Panc1 (cell line): ENCODE results near the gene TXNRD1.

ENCODE experiments used
- CTCF ChIP-seq: fragments of 450-650 bp; IDR thresholded peaks from 2 replicates; pipeline ENCODE4 v1.5.1; 2017; ENCODE audit warnings: mild to moderate bottlenecking
- POLR2AphosphoS5 ChIP-seq: IDR thresholded peaks from 2 replicates; pipeline ENCODE4 v1.6.1; 2012; ENCODE audit warnings: mild to moderate bottlenecking, low read depth, low read length, moderate library complexity
- REST ChIP-seq, 2 experiments: IDR thresholded peaks; 2 replicates each; pipeline ENCODE4 v1.6.1; 2011 to 2012; ENCODE audit warnings: low read depth in 2 of 2, control low read depth in 1 of 2, low read length in 1 of 2, mild to moderate bottlenecking in 1 of 2, moderate library complexity in 1 of 2; ENCODE audit not compliant: insufficient read depth in 1 of 2
- SIN3A ChIP-seq: IDR thresholded peaks from 2 replicates; pipeline ENCODE4 v1.6.1; 2012; ENCODE audit warnings: low read depth, mild to moderate bottlenecking, low read length, moderate library complexity, borderline replicate concordance; ENCODE audit not compliant: insufficient read depth

- TF ChIP-seq CTCF = no peak
- peak; percentile 41; the same call in 1 of the 2 replicates for TF ChIP-seq POLR2AphosphoS5
- TF ChIP-seq SIN3A = no peak
- TF ChIP-seq REST (IDR thresholded peaks at IDR 0.05; ENCODE audit: insufficient read depth in 1 of 2, low read depth in 2 of 2, low read length in 1 of 2) = no peak
Observed at GRCh38 chr12:104291867-104292524, 76.4 kb downstream of the TXNRD1 start.
